HG03457 (cell line): ENCODE data around the gene MAN1C1.
A peak's percentile ranks its signal among the peaks of the same experiment; 100 is the strongest.

ENCODE experiments used
- ATAC-seq: cut with Tn5 transposase; IDR thresholded peaks from one replicate; pipeline ENCODE4 v1.9.1; 2021; ENCODE audit warnings: moderate number of reproducible peaks; ENCODE audit not compliant: unreplicated experiment

The MAN1C1 gene

GRCh38 chr1:25811384-25812082 lies 194.9 kb downstream of the MAN1C1 start:
- ATAC-seq, result no peak

- ATAC-seq, result no peak
Observed at GRCh38 chr1:25813071-25813733, 196.6 kb downstream of the MAN1C1 start.

- no peak for ATAC-seq
Observed at GRCh38 chr1:25813734-25814471, 197.3 kb downstream of the MAN1C1 start.

DNA sequence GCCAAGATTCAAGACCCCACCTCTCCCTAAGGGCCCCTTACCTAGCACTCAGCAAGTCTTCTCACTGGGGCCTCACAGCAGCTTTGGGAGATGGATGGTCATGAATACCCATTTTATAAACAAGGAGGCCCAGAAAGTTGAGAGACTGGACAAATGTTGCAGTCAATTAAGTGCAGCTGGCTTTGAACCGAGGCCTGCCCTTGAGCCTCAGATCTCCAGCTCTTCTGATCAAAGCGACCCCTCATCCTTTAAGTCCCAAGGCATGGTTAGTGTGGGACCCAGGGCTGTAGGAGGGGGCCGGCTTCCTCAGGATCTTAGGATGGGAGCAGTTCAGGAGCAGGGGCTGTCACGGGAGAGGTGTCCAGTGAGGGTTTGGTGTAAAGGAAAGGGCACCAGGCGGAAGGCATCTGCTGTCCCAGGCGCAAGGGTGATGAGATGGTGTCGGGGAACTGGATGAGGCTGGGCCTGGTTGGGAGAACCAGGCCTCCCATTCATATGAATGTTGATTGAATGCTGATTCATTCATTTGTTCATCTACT lies 198.0 kb downstream of the MAN1C1 start:
- ATAC-seq, result no peak

- no peak for ATAC-seq
Observed at GRCh38 chr1:25815208-25816111, 198.9 kb downstream of the MAN1C1 start.

DNA sequence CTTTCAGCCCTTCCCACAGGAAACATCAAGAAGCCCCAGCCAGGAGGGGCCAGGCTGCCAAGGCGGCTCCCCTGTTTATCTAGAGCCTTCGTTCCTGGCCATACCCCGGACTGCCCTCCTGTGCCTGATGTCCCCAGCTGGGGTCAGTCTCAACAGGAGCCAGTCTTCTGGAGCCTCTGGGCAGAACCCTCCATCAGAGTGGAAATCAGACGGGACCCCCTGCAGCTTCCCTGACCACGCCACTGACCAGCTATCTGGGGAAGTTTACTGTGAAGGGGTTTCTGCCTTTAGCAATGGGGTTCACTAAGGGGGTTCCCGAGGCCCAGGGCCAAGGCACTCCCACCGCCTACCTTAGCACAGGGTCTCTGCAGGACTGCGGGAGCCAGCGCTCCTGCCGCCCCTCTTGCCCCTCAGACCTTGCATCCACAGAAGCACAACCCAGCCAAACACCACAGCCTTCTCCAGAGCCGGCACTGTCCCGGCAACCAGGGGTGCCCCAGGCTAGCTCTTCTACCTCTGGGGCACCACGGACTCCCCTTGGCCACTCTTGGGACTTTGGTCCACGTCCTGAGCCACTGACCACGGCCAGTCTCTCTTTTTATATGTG lies 199.6 kb downstream of the MAN1C1 start:
- no peak for ATAC-seq

DNA sequence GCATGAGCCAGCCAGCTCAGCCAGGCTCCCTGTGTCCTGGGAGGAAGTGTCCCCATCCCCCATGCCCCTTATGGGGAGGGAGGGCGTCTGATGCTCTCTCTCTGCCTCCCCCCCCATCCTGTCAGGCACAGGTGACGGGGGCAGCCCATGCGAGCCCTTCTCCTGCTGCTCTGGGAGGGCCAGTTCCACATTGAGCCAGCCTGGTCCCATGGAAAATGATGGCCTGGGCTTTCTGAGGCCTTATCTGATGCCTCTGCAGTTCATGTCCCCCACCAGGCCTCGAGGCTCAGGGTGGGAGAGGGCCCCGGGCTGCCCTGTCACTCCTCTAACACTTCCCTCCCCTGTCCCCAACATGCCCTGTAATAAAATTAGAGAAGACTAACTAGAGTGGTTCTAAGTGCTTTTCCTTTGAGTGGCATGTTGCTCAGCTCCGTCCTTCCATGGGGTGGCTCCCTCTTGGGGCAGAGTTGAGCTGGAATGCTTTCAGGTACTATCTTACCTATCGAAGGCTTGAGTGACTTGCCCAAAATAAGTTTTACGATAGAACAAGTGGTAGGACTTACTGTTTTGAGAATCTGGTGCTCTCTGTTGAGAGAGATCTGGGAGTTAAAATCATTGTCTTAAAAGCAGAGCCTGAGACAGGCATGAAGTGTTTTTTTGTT lies 201.4 kb downstream of the MAN1C1 start:
- no peak for ATAC-seq

DNA sequence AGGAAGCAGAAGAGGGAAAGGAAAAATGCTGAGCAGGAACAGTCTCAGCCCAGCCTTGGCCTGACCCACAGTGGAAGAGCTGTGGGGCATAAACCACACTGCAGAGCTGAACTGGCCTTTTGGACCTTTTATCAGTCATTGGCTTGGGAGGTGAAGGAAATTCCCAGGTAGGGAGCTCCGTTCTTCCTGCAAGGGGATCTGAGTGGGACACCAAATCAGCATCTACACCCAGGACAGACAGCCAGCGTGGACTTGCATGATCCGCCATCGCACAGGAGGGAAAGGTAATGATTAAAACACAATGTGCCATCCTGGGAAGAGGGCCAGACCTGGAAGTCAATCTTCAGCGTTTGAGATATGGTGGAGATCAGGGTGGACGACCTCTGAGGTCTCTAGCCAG lies 202.0 kb downstream of the MAN1C1 start:
- ATAC-seq, result no peak

DNA sequence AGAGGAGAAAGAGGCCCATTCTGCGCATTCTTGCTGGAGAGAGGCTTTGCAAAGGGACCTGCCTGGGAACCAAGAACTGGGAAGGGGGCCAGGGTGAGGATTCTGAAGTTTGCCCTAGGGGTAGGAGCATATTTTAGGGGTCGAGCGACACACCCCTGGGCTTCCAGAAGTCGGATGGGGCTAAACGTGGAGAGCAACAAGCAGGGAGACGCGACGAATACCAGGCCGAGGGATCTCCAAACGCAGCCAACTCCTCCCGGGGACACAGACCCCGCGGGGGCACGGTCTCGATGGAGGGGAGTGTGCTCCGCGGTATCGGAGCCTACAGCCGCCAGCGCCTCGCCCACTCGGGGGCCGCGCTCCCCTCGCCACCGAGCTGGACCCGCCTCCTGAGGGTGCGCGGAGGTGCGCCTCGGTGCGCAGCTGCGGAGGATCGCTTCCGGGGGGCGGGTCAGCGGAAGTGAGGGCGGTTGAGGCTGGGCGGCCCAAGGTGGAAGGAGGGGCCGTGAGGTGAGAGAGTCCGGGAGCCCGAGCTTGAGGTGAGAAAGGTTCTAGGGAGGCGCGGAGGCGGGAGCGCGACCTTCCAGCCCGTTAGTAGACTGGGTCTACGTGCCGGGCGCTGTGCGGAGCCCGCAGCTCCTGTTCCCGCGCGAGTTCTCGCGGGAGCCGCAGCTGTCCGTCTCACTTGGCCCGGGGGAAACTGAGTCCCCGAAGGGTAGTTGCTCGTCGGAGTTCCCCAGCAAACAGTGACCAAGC lies 203.1 kb downstream of the MAN1C1 start, which contains the start of gene MTFR1L:
TSS of gene MTFR1L (plus strand) at position 464 of the 756 bp plus-strand sequence. CDS start 3,151 bp downstream, outside the sequence.
- ATAC-seq, result peak; percentile 70

GRCh38 chr1:25820247-25821111 lies 203.9 kb downstream of the MAN1C1 start:
- ATAC-seq, result no peak

DNA sequence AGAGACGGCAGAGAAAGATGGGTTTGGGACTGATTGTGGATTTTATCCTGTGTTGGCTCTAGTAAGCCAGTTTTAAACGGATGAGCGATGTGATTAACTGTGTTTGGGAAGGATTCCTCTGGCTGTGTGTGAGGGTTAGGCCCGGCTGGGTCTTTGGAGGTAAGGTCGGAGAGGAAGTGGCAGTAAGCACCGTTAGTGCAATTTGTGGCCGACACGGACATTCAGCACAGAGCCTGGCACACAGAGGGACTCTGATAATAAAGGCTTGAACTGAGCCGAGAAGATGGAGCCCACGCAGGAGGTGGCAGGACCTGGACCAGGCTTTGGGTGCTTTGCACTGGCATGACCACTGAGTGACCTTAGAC lies 204.5 kb downstream of the MAN1C1 start:
- no peak for ATAC-seq

DNA sequence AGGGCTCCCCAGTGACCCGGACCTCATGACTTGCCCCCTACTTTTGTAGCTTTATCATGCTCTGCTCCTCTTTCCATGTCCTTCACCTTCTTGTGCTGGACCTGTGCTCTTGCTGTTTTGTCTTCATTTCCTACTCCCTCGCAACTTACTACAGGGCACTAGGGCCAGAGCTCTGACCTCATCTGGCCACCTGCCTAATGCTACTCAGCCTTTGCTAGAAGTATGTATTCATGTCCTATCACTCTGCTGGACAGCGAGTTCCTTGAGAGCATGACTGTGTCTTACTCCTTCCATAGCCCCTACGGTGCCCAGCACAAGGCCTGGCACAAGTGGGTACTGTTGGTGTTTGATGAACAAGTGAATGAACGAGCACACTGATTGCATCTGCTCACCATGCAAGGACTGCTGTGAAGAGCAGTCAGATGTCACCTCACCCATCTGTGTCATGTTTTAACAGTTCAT lies 205.1 kb downstream of the MAN1C1 start:
- no peak for ATAC-seq

DNA sequence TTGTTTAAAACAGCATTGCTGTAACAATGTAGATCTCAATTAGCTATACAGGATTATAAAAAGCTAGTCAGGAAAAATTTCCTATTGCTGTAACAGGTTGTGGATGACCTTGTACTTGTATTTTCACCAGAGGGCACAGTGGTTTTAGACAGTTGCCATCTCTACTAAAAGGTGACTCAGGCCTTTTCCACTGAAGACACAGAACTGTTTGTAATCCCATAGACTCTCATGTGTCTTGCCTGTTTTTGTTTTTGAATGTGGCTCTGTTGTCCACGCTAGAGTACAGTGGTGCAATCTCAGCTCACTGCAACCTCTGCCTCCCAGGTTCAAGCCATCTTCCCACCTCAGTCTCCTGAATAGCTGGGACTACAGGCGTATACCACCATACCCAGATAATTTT lies 209.0 kb downstream of the MAN1C1 start:
- no peak for ATAC-seq

DNA sequence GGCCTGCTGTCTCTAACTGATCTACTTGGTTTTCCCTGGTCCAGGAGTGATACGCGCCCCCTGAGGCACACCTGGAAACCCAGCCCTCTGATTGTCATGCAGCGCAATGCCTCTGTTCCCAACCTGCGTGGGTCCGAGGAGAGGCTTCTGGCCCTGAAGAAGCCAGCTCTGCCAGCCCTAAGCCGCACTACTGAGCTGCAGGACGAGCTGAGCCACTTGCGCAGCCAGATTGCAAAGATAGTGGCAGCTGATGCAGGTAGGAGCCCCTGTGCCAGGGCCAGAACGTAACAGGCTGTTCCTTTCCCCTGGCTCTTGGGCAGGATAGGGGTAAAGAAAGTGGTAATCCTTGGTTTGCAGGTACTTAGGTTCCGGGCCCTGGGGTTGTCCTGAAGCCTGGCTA lies 210.0 kb downstream of the MAN1C1 start:
- no peak for ATAC-seq

- ATAC-seq, result no peak
Observed at GRCh38 chr1:25828491-25828890, 211.9 kb downstream of the MAN1C1 start.

- no peak for ATAC-seq
Observed at GRCh38 chr1:25829046-25829445, 212.5 kb downstream of the MAN1C1 start.

GRCh38 chr1:25831569-25832196 lies 215.1 kb downstream of the MAN1C1 start:
- no peak for ATAC-seq
